Esophagus muscularis mucosa (tissue), 4 donors: Measurements from ENCODE around the gene BMP8A. TPM values are rescaled to one million over a fixed set of nuclear protein-coding genes. Genes with fewer than 3 reads are reported as not detected.

Experiments
- DNase-seq: peaks from one replicate; pipeline ENCODE4 v3.0.0-alpha.2; 2017; ENCODE audit errors: extremely low spot score
- H3K27ac ChIP-seq, 4 donors: fragments of 200-600 bp; sonication (generic); replicated peaks in 1 of 4; 1 replicate in 3 of 4; 2 replicates in 1 of 4; pipeline ENCODE4 v1.5.1; 2016 to 2019; ENCODE audit warnings: mild to moderate bottlenecking in 1 of 4
- H3K27me3 ChIP-seq, 4 donors: fragments of 200-600 bp; sonication (generic); one replicate each; pipeline versions ENCODE4 v1.5.1 to v1.6.0; 2016 to 2019
- H3K36me3 ChIP-seq, 4 donors: fragments of 200-600 bp; sonication (generic); one replicate each; pipeline ENCODE4 v1.5.1; 2016 to 2019
- H3K4me1 ChIP-seq, 4 donors: fragments of 200-600 bp; sonication (generic); one replicate each; pipeline ENCODE4 v1.5.1; 2016 to 2019
- H3K4me3 ChIP-seq, 4 donors: fragments of 200-600 bp; sonication (generic); 1 replicate in 2 of 4; 2 replicates in 2 of 4; pipeline ENCODE4 v1.5.1; 2016 to 2019; ENCODE audit warnings: mild to moderate bottlenecking in 4 of 4, moderate library complexity in 1 of 4
- H3K9me3 ChIP-seq, 4 donors: fragments of 200-600 bp; sonication (generic); 1 replicate in 3 of 4; 2 replicates in 1 of 4; pipeline ENCODE4 v1.5.1; 2016 to 2019
- EP300 ChIP-seq: sonication (generic); formaldehyde crosslinking; IDR thresholded peaks from one replicate; pipeline ENCODE4 v1.6.1; 2017; ENCODE audit warnings: antibody characterized with exemption
- POLR2A ChIP-seq: fragments of 450-650 bp; IDR thresholded peaks from one replicate; pipeline ENCODE4 v1.6.1; 2017; ENCODE audit warnings: antibody characterized with exemption, moderate library complexity, mild to moderate bottlenecking, low read depth
- POLR2AphosphoS5 ChIP-seq, 2 donors: sonication (generic); formaldehyde crosslinking; IDR thresholded peaks; one replicate each; pipeline ENCODE4 v1.6.1; 2017; ENCODE audit warnings: antibody characterized with exemption in 2 of 2
- whole genome bisulfite sequencing: methylation state at CpG from one replicate; pipeline ENCODE4 v1.1.5; 2018; 5-methylcytosine and 5-hydroxymethylcytosine counted together
- intact Hi-C: fragments of 100-400 bp; cut with DNase I; formaldehyde crosslinking; loops from one replicate; pipeline ENCODE4 v1.15.1; 2023
- total RNA-seq, 4 donors: library from RNA; depleted of rRNA; stranded (reverse); fragments of >200 nt; gene quantifications; one replicate each; pipeline versions ENCODE4 v1.1.0 to v1.2.1, GENCODE V29; 2016
- TF ChIP-seq, protein P1 (sequence below), 3 experiments: fragments of 200-600 bp in 2 of 3; fragments of 450-650 bp in 1 of 3; sonication (generic) in 2 of 3; IDR thresholded peaks; one replicate each; pipeline ENCODE4 v1.5.1; 2017 to 2019; ENCODE audit warnings: antibody characterized with exemption in 3 of 3, mild to moderate bottlenecking in 2 of 3, moderate library complexity in 1 of 3

BMP8A gene
- total RNA-seq, 4 donors from 2014 or later: 0.99 to 3.0 (median 2.2) TPM

DNA sequence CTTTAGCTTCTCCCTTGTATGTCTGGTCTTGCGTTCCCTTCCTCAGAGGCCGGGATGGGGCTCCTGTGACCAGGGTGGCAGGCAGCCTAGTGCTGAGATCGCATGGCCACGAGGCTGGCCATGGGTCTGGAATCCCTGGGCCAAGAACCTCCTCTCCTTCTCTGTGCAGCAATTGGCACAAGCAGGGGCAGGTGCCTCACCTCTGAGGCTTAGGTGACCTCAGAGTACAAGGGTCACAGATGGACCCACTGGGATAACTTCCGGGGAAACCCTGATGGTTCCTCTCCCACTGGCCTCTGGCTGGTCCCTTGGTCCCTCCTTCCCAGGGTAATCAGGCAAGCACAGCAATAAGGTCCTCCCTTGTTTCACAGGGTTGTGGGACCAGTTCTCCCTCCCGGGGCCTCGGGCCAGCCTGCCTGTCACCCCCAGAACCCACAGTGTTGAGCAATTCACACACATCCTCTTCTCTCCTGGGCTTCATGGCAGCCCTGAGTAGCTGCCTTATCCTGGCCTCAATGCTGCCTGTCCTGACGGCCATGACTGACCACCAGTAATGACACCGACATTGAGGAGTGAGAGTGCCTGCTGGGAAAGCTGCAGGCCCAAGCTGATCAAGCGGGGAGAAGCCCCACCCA, 38.6 kb downstream of the BMP8A start:
- Histone ChIP-seq H3K36me3 (peaks cover 19 to 84% (median 61%) of the 10 kb centered on the region in 4 donors), H3K4me3 (no peak overlapping the region), H3K4me1 (no peaks in the 10 kb centered on the region), H3K27ac (no peak overlapping the region), H3K27me3 (no peaks in the 10 kb centered on the region), H3K9me3 (no peaks in the 10 kb centered on the region)
- WGBS: 98% methylated on average over 6 of the region's 10 CpGs
- DNase-seq: no peak
- intact Hi-C loops: loop anchor here (10.0 kb wide), 1 partner anchor 205 kb away; no protein-coding TSS in a partner anchor
- no peak for TF ChIP-seq EP300
- TF ChIP-seq, protein P1, sequence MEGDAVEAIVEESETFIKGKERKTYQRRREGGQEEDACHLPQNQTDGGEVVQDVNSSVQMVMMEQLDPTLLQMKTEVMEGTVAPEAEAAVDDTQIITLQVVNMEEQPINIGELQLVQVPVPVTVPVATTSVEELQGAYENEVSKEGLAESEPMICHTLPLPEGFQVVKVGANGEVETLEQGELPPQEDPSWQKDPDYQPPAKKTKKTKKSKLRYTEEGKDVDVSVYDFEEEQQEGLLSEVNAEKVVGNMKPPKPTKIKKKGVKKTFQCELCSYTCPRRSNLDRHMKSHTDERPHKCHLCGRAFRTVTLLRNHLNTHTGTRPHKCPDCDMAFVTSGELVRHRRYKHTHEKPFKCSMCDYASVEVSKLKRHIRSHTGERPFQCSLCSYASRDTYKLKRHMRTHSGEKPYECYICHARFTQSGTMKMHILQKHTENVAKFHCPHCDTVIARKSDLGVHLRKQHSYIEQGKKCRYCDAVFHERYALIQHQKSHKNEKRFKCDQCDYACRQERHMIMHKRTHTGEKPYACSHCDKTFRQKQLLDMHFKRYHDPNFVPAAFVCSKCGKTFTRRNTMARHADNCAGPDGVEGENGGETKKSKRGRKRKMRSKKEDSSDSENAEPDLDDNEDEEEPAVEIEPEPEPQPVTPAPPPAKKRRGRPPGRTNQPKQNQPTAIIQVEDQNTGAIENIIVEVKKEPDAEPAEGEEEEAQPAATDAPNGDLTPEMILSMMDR (IDR thresholded peaks at IDR 0.05): no peak
- no peak for TF ChIP-seq POLR2A
- TF ChIP-seq POLR2AphosphoS5 (IDR thresholded peaks at IDR 0.05): no peak

- DNase-seq: no peak
- H3K9me3 ChIP-seq: no peaks in the 10 kb centered on the region
- H3K27ac ChIP-seq: no peak overlapping the region
- H3K27me3 ChIP-seq: no peaks in the 10 kb centered on the region
- TF ChIP-seq POLR2A: no peak
- no peak for TF ChIP-seq POLR2AphosphoS5 (IDR thresholded peaks at IDR 0.05)
- intact Hi-C loops: loop anchor here (10.0 kb wide), 1 partner anchor 207 kb away; no protein-coding TSS in a partner anchor
- H3K36me3 ChIP-seq: peaks cover 19 to 85% (median 58%) of the 10 kb centered on the region in 4 donors
- H3K4me3 ChIP-seq: no peak overlapping the region
- no peaks in the 10 kb centered on the region for H3K4me1 ChIP-seq
- WGBS: 94% methylated on average over 2 of the region's 4 CpGs
These were observed 40.1 kb downstream of the BMP8A start for GRCh38 chr1:39531526-39531925.

GRCh38 chr1:39533442-39533841, 42.0 kb downstream of the BMP8A start:
- Histone ChIP-seq H3K9me3 (no peaks in the 10 kb centered on the region), H3K4me3 (no peak overlapping the region), H3K27me3 (no peaks in the 10 kb centered on the region), H3K4me1 (no peaks in the 10 kb centered on the region), H3K27ac (no peak overlapping the region), H3K36me3 (peaks cover 12 to 72% (median 42%) of the 10 kb centered on the region in 4 donors)
- 94% methylated on average over 1 of the region's 1 CpG for WGBS
- TF ChIP-seq EP300: no peak
- no peak for TF ChIP-seq POLR2A
- TF ChIP-seq POLR2AphosphoS5 (IDR thresholded peaks at IDR 0.05): no peak
- TF ChIP-seq, protein P1 (IDR thresholded peaks at IDR 0.05): no peak
- intact Hi-C loops: loop anchor here (10.0 kb wide), 1 partner anchor 209 kb away; no protein-coding TSS in a partner anchor
- no peak for DNase-seq

DNA sequence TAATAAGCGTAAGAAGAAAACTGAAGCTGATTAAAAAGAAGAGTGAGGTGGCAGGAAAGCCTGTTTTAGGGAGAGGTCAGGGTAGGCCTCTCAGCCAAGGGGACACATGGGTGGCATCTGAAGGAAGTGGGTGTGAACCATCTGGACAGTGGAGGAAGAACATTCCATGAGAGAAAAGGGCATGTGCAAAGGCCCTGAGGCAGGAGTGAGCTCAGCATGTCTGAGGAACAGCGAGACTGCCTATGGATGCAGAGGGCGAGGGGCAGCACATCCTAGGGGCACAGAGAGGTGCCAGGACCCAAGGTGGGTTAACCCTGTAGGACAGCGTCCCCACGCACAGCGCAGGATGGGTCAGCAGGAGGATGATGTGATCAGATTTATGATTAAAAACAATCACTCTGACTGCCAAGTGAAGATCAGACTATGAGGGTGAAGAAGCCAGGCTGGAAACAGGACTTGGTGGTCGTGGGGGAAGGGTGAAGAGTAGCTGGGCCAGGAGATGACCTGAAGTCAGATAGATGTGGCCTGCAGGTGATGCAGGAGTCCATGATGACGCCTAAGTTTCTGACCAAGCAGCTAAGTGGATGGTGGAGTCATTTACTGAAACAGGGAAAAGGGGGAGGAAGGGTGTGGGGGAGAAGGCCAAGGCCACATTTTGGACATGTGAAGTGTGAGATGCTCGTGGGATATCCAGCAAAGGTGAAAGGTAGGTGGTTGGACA, 47.3 kb downstream of the BMP8A start:
- no peak for DNase-seq
- no peaks in the 10 kb centered on the region for H3K27me3 ChIP-seq
- peak overlapping the region in 1 of 4 donors; percentile 71 for H3K27ac ChIP-seq
- H3K4me1 ChIP-seq: peaks cover 4 to 13% (median 10%) of the 10 kb centered on the region in 4 donors
- no peaks in the 10 kb centered on the region for H3K9me3 ChIP-seq
- 83% methylated on average over 9 of the region's 9 CpGs for WGBS
- TF ChIP-seq, protein P1 (IDR thresholded peaks at IDR 0.05): no peak
- TF ChIP-seq EP300: no peak
- TF ChIP-seq POLR2AphosphoS5 (IDR thresholded peaks at IDR 0.05): no peak
- TF ChIP-seq POLR2A: no peak
- peaks cover 0 to 44% (median 19%) of the 10 kb centered on the region in 4 donors for H3K36me3 ChIP-seq
- H3K4me3 ChIP-seq: no peak overlapping the region
- intact Hi-C loops: loop anchor here (2.0 to 10.0 kb wide), 2 partner anchors 214 to 440 kb away; no protein-coding TSS in a partner anchor

GRCh38 chr1:39539252-39539790, 47.9 kb downstream of the BMP8A start:
- DNase-seq: peak; percentile 93
- TF ChIP-seq POLR2AphosphoS5 (IDR thresholded peaks at IDR 0.05) (peak in 1 of 2 donors; percentile 56), POLR2A (no peak)
- TF ChIP-seq, protein P1 (IDR thresholded peaks at IDR 0.05): peak; percentile 88 to 94 (median 89)
- 0% methylated on average over 5 of the region's 5 CpGs for WGBS
- Histone ChIP-seq H3K36me3 (peaks cover 0 to 44% (median 19%) of the 10 kb centered on the region in 4 donors), H3K4me3 (no peak overlapping the region), H3K4me1 (peaks cover 4 to 13% (median 10%) of the 10 kb centered on the region in 4 donors), H3K27ac (peak overlapping the region in 2 of 4 donors; percentile 67 to 71), H3K27me3 (no peaks in the 10 kb centered on the region), H3K9me3 (no peaks in the 10 kb centered on the region)
- intact Hi-C loops: loop anchor here (2.0 to 10.0 kb wide), 2 partner anchors 215 to 441 kb away; no protein-coding TSS in a partner anchor
